HepG2 (cell line): ENCODE measurements around the gene S100A16. TPM values are rescaled to one million over a fixed set of nuclear protein-coding genes. Genes with fewer than 3 reads are reported as not detected.

Experiments used
- HNRNPL ChIP-seq: fragments of 200-400 bp; formaldehyde crosslinking; IDR thresholded peaks from 2 replicates; pipeline ENCODE4 v1.6.1; 2017; ENCODE audit warnings: mild to moderate bottlenecking, low read depth, low read length
- HNRNPLL ChIP-seq: fragments of 200-400 bp; formaldehyde crosslinking; IDR thresholded peaks from 2 replicates; pipeline ENCODE4 v1.6.1; 2017; ENCODE audit warnings: mild to moderate bottlenecking, low read depth, low read length; ENCODE audit not compliant: poor library complexity, severe bottlenecking
- HOXA5 ChIP-seq: sonication (generic); formaldehyde crosslinking; IDR thresholded peaks from 2 replicates; pipeline ENCODE4 v1.4.0; 2020; ENCODE audit warnings: missing genetic modification reagents
- KMT2A ChIP-seq: sonication (generic); formaldehyde crosslinking; IDR thresholded peaks from 2 replicates; pipeline ENCODE4 v1.4.0; 2020; ENCODE audit warnings: missing genetic modification reagents
- PAXIP1 ChIP-seq: sonication (generic); formaldehyde crosslinking; conservative IDR thresholded peaks from 2 replicates; pipeline ENCODE4 v1.4.0; 2020; ENCODE audit warnings: mild to moderate bottlenecking, missing genetic modification reagents, moderate library complexity
- POLR2AphosphoS5 ChIP-seq: IDR thresholded peaks from 2 replicates; pipeline ENCODE4 v1.6.1; 2012; ENCODE audit warnings: low read depth, low read length
- TAF15 ChIP-seq: fragments of 200-400 bp; formaldehyde crosslinking; IDR thresholded peaks from one replicate; pipeline ENCODE4 v1.6.1; 2018; ENCODE audit warnings: mild to moderate bottlenecking, low read depth, low read length; ENCODE audit not compliant: poor library complexity, severe bottlenecking
- ZBTB46 ChIP-seq: sonication (generic); formaldehyde crosslinking; IDR thresholded peaks from 2 replicates; pipeline ENCODE4 v1.4.0; 2020; ENCODE audit warnings: mild to moderate bottlenecking, missing genetic modification reagents, borderline replicate concordance
- ZGPAT ChIP-seq: IDR thresholded peaks from 2 replicates; pipeline ENCODE4 v1.6.1; 2016; ENCODE audit warnings: mild to moderate bottlenecking
- ZNF20 ChIP-seq: sonication (generic); formaldehyde crosslinking; IDR thresholded peaks from 2 replicates; pipeline ENCODE4 v1.4.0; 2020; ENCODE audit warnings: mild to moderate bottlenecking, moderate library complexity, missing genetic modification reagents
- ZNF383 ChIP-seq: sonication (generic); formaldehyde crosslinking; IDR thresholded peaks from 2 replicates; pipeline ENCODE4 v1.4.0; 2020; ENCODE audit warnings: missing genetic modification reagents, mild to moderate bottlenecking, borderline replicate concordance
- ZNF501 ChIP-seq: sonication (generic); formaldehyde crosslinking; IDR thresholded peaks from 2 replicates; pipeline ENCODE4 v1.5.1; 2020; ENCODE audit warnings: mild to moderate bottlenecking, moderate library complexity, missing genetic modification reagents
- ZNF574 ChIP-seq: sonication (generic); formaldehyde crosslinking; IDR thresholded peaks from 2 replicates; pipeline ENCODE4 v1.4.0; 2020; ENCODE audit warnings: missing genetic modification reagents
- ZNF678 ChIP-seq: sonication (generic); formaldehyde crosslinking; IDR thresholded peaks from 2 replicates; pipeline ENCODE4 v1.4.0; 2020; ENCODE audit warnings: mild to moderate bottlenecking, missing genetic modification reagents
- ZNF691 ChIP-seq: sonication (generic); formaldehyde crosslinking; IDR thresholded peaks from 2 replicates; pipeline ENCODE4 v1.4.0; 2020; ENCODE audit warnings: missing genetic modification reagents, low read depth, mild to moderate bottlenecking, borderline replicate concordance
- ZNF782 ChIP-seq: sonication (generic); formaldehyde crosslinking; IDR thresholded peaks from 2 replicates; pipeline ENCODE4 v1.4.0; 2020; ENCODE audit warnings: missing genetic modification reagents, mild to moderate bottlenecking, borderline replicate concordance
- ZNF839 ChIP-seq: sonication (generic); formaldehyde crosslinking; IDR thresholded peaks from 2 replicates; pipeline ENCODE4 v1.4.0; 2020; ENCODE audit warnings: missing genetic modification reagents, mild to moderate bottlenecking, borderline replicate concordance
- ZNF879 ChIP-seq: sonication (generic); formaldehyde crosslinking; IDR thresholded peaks from 2 replicates; pipeline ENCODE4 v1.8.1; 2023; ENCODE audit warnings: missing genetic modification reagents
- polyA plus RNA-seq, 8 experiments: library from polyadenylated mRNA; depleted of rRNA in 3 of 8; stranded (reverse) in 7 of 8; unstranded in 1 of 8; fragments of >200 nt; fragmentation: Illumina TruSeq in 4 of 8; extraction: Trizol in 4 of 8; gene quantifications; 2 replicates each; pipeline versions ENCODE4 v1.2.1 to v1.2.3, GENCODE V29; 2011 to 2016; ENCODE audit warnings: low read depth in 4 of 8, missing spikeins in 1 of 8, mixed read lengths in 1 of 8; ENCODE audit not compliant: insufficient read depth in 1 of 8
- total RNA-seq, 5 experiments: library from RNA; depleted of rRNA; stranded (reverse); fragments of >200 nt; fragmentation: Illumina TruSeq; extraction: Trizol; gene quantifications; 2 replicates each; pipeline ENCODE4 v1.2.3, GENCODE V29; 2016; ENCODE audit warnings: low read depth in 1 of 5

Gene S100A16
- total and polyA plus RNA-seq, 2 of the 13 experiments (the other 11 are each of a cell fraction or from before 2014, with no cell fraction given): 46.0 to 195 TPM

GRCh38 chr1:153612755-153613331 is at the start of gene S100A16 (continued):
- TF ChIP-seq ZNF839 (no peak), KMT2A (no peak), ZNF383 (0 out of 2 replicates have a peak, but pooled peaks have one; percentile 72), ZBTB46 (CRISPR knock-in tag) (0 out of 2 replicates have a peak, but pooled peaks have one; percentile 37), HNRNPLL (peak; percentile 36), TAF15 (no peak), ZNF678 (CRISPR knock-in tag) (0 out of 2 replicates have a peak, but pooled peaks have one; percentile 67), ZNF501 (CRISPR knock-in tag) (peak; percentile 59; the same call in 1 of the 2 replicates), POLR2AphosphoS5 (peak; percentile 66), PAXIP1 (CRISPR knock-in tag) (peak; percentile 93), HNRNPL (peak; percentile 79; the same call in 1 of the 2 replicates), ZNF20 (no peak), HOXA5 (CRISPR knock-in tag) (peak; percentile 65; the same call in 1 of the 2 replicates), ZNF574 (CRISPR knock-in tag) (peak; percentile 61), ZNF691 (0 out of 2 replicates have a peak, but pooled peaks have one; percentile 25), ZNF782 (peak; percentile 63; the same call in 1 of the 2 replicates), ZNF879 (CRISPR knock-in tag) (0 out of 2 replicates have a peak, but pooled peaks have one; percentile 33), ZGPAT (CRISPR knock-in tag) (0 out of 2 replicates have a peak, but pooled peaks have one; percentile 34)
